GM23338 (cell line): Measurements from ENCODE around the gene POLG2. TPM values are rescaled to one million over a fixed set of nuclear protein-coding genes. Genes with fewer than 3 reads are reported as not detected.

Experiments
- ATAC-seq: fragments of 200-7000 bp; cut with Tn5 transposase; 3 replicates; pipeline ENCODE4 v1.9.1; 2020
- DNase-seq: peaks from one replicate; pipeline ENCODE4 v3.0.0-alpha.2; 2015; ENCODE audit warnings: low spot score
- H2AFZ ChIP-seq: fragments of 200-600 bp; sonication (generic); 2 replicates; pipeline ENCODE4 v1.8.0; 2016; ENCODE audit warnings: antibody characterized with exemption, mild to moderate bottlenecking, moderate library complexity
- H3F3A ChIP-seq: fragments of 200-600 bp; sonication (generic); replicated peaks from 2 replicates; pipeline ENCODE4 v1.8.0; 2017; ENCODE audit warnings: antibody characterized with exemption, mixed run types, low read depth
- H3K27ac ChIP-seq: fragments of 200-600 bp; sonication (generic); 2 replicates; pipeline ENCODE4 v1.6.1; 2016; ENCODE audit warnings: low read depth
- H3K27me3 ChIP-seq: fragments of 200-600 bp; sonication (generic); 2 replicates; pipeline ENCODE4 v1.8.0; 2016; ENCODE audit warnings: mild to moderate bottlenecking, mixed run types, moderate library complexity; ENCODE audit not compliant: insufficient read depth
- H3K36me3 ChIP-seq: fragments of 200-600 bp; sonication (generic); 2 replicates; pipeline ENCODE4 v1.8.0; 2016; ENCODE audit warnings: mild to moderate bottlenecking; ENCODE audit not compliant: insufficient read depth
- H3K4me1 ChIP-seq: fragments of 200-600 bp; sonication (generic); 2 replicates; pipeline ENCODE4 v1.8.0; 2016; ENCODE audit warnings: mild to moderate bottlenecking, moderate library complexity; ENCODE audit not compliant: insufficient read depth
- H3K4me2 ChIP-seq: fragments of 200-600 bp; sonication (generic); 2 replicates; pipeline ENCODE4 v1.7.1; 2017; ENCODE audit warnings: mixed run types
- H3K4me3 ChIP-seq: fragments of 200-600 bp; sonication (generic); 2 replicates; pipeline ENCODE4 v1.6.1; 2016; ENCODE audit warnings: mixed run types
- H3K79me2 ChIP-seq: fragments of 200-600 bp; sonication (generic); replicated peaks from 2 replicates; pipeline ENCODE4 v1.8.0; 2017; ENCODE audit warnings: mild to moderate bottlenecking; ENCODE audit not compliant: insufficient read depth
- H3K9me2 ChIP-seq: fragments of 200-600 bp; sonication (generic); 2 replicates; pipeline ENCODE4 v1.8.0; 2017; ENCODE audit not compliant: insufficient read depth
- H4K20me1 ChIP-seq: fragments of 200-600 bp; sonication (generic); replicated peaks from 2 replicates; pipeline ENCODE4 v1.8.0; 2017; ENCODE audit warnings: mild to moderate bottlenecking; ENCODE audit not compliant: insufficient read depth
- H3K27ac Mint-ChIP-seq: 2 replicates; pipeline ENCODE4 v1.8.0; 2020; ENCODE audit warnings: inconsistent platforms, mild to moderate bottlenecking, moderate library complexity, mixed read lengths
- H3K27me3 Mint-ChIP-seq: 3 replicates; pipeline ENCODE4 v1.8.0; 2022; ENCODE audit warnings: low read depth, mild to moderate bottlenecking, moderate library complexity, mixed read lengths, inconsistent platforms; ENCODE audit not compliant: insufficient read depth, poor library complexity
- H3K36me3 Mint-ChIP-seq: 3 replicates; pipeline ENCODE4 v1.8.0; 2021; ENCODE audit warnings: low read depth, mild to moderate bottlenecking, inconsistent platforms, moderate library complexity, mixed read lengths
- H3K4me1 Mint-ChIP-seq: 3 replicates; pipeline ENCODE4 v1.8.0; 2020; ENCODE audit warnings: mild to moderate bottlenecking, inconsistent platforms, mixed read lengths
- H3K4me3 Mint-ChIP-seq: 3 replicates; pipeline ENCODE4 v1.8.0; 2021; ENCODE audit warnings: moderate library complexity, mild to moderate bottlenecking, inconsistent platforms, mixed read lengths
- H3K9me3 Mint-ChIP-seq: 3 replicates; pipeline ENCODE4 v1.8.0; 2020; ENCODE audit warnings: moderate library complexity, mild to moderate bottlenecking, inconsistent platforms, mixed read lengths
- CREB1 ChIP-seq: fragments of 250-450 bp; sonication (Bioruptor Pico); IDR thresholded peaks from 2 replicates; pipeline ENCODE4 v1.5.0; 2020; ENCODE audit warnings: low read depth, mild to moderate bottlenecking, moderate library complexity
- ETS1 ChIP-seq: IDR thresholded peaks from 2 replicates; pipeline ENCODE4 v1.6.1; 2016; ENCODE audit warnings: antibody characterized with exemption
- EZH2 ChIP-seq: fragments of 200-600 bp; sonication (generic); IDR thresholded peaks from one replicate; pipeline ENCODE4 v1.8.0; 2017; ENCODE audit warnings: antibody characterized with exemption, mild to moderate bottlenecking, low read depth; ENCODE audit not compliant: unreplicated experiment
- EZH2phosphoT487 ChIP-seq: fragments of 200-600 bp; sonication (generic); IDR thresholded peaks from one replicate; pipeline ENCODE4 v1.8.1; 2018; ENCODE audit warnings: antibody characterized with exemption; ENCODE audit not compliant: unreplicated experiment
- JUNB ChIP-seq: IDR thresholded peaks from one replicate; pipeline ENCODE4 v1.6.1; 2016; ENCODE audit warnings: antibody characterized with exemption; ENCODE audit not compliant: unreplicated experiment
- NANOG ChIP-seq: IDR thresholded peaks from 2 replicates; pipeline ENCODE4 v1.6.1; 2016; ENCODE audit warnings: antibody characterized with exemption, borderline replicate concordance
- POLR2AphosphoS5 ChIP-seq: IDR thresholded peaks from 2 replicates; pipeline ENCODE4 v1.6.1; 2016; ENCODE audit warnings: antibody characterized with exemption, low read depth
- REST ChIP-seq: IDR thresholded peaks from one replicate; pipeline ENCODE4 v1.6.1; 2018; ENCODE audit warnings: antibody characterized with exemption; ENCODE audit not compliant: unreplicated experiment
- STAT1 ChIP-seq: IDR thresholded peaks from one replicate; pipeline ENCODE4 v1.6.1; 2016; ENCODE audit warnings: antibody characterized with exemption; ENCODE audit not compliant: unreplicated experiment
- ZNF114 ChIP-seq: fragments of 250-450 bp; sonication (Bioruptor Pico); IDR thresholded peaks from 2 replicates; pipeline ENCODE4 v1.5.0; 2020; ENCODE audit warnings: mild to moderate bottlenecking, moderate library complexity
- ZNF331 ChIP-seq: fragments of 250-450 bp; sonication (Bioruptor Pico); IDR thresholded peaks from 2 replicates; pipeline ENCODE4 v1.5.0; 2020; ENCODE audit warnings: low read depth, mild to moderate bottlenecking, moderate library complexity
- polyA plus RNA-seq: library from polyadenylated mRNA; unstranded; fragments of >200 nt; fragmentation: Nextera tagmentation; extraction: Ambion mirVana; gene quantifications from 2 replicates; pipeline ENCODE4 v1.2.1, GENCODE V29; 2016
- total RNA-seq: library from RNA; depleted of rRNA; stranded (reverse); fragments of >200 nt; shearing (Covaris generic); gene quantifications from 2 replicates; pipeline ENCODE4 v1.2.3, GENCODE V29; 2014
- TF ChIP-seq, protein P1 (sequence below), 2 experiments: fragments of 200-600 bp in 1 of 2; sonication (generic) in 1 of 2; conservative IDR thresholded peaks; 2 replicates each; pipeline versions ENCODE4 v1.5.1 to v1.6.1; 2016 to 2017; ENCODE audit warnings: antibody characterized with exemption in 2 of 2, low read depth in 2 of 2, mild to moderate bottlenecking in 2 of 2, moderate library complexity in 1 of 2
- TF ChIP-seq, protein P2 (sequence below): fragments of 250-450 bp; sonication (Bioruptor Pico); IDR thresholded peaks from 2 replicates; pipeline ENCODE4 v1.5.0; 2020; ENCODE audit warnings: mild to moderate bottlenecking, moderate library complexity

POLG2 gene
- total and polyA plus RNA-seq, 2 experiments from 2014 or later = 20.2 to 28.0 TPM

DNA sequence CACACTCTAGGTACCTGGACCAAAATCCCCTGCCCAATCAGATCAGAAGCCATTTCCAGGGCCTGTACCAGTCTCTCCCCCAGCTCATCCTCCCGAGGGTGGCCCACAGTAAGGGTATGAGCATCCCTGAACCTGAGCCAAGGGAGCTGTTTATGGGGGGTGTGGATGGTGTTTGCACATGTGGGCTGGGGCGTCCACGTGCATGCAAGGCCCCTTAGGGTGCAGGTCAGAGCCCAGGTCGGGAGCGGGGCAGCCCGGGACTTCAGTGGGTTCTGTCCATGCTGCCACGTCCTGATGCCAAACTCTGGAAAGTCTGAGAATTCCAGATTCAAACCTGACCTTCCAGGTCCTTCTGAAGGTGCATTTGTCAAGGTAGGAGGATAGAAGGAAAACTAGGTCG is 38.1 kb downstream of the POLG2 start:
- no peaks in the 10 kb centered on the region for H4K20me1 ChIP-seq

More for the DNA sequence above, 38.1 kb downstream of the POLG2 start:
- Histone ChIP-seq H3F3A (no peaks in the 10 kb centered on the region), H3K36me3 (no peaks in the 10 kb centered on the region), H3K4me3 (no peak overlapping the region), H3K9me2 (no peaks in the 10 kb centered on the region), H3K27me3 (no peaks in the 10 kb centered on the region), H3K79me2 (no peaks in the 10 kb centered on the region), H3K4me1 (no peaks in the 10 kb centered on the region), H3K4me2 (no peak overlapping the region), H3K27ac (no peak overlapping the region), H2AFZ (no peak overlapping the region)
- no peak overlapping the region for H3K27ac Mint-ChIP-seq
- no peaks in the 10 kb centered on the region for H3K36me3 Mint-ChIP-seq
- H3K4me1 Mint-ChIP-seq = no peaks in the 10 kb centered on the region; the same call in 2 of the 3 replicates
- no peak overlapping the region for H3K4me3 Mint-ChIP-seq
- H3K9me3 Mint-ChIP-seq = no peaks in the 10 kb centered on the region
- no peak for TF ChIP-seq ZNF331 (CRISPR knock-in tag)
- TF ChIP-seq REST = no peak
- TF ChIP-seq, protein P1, sequence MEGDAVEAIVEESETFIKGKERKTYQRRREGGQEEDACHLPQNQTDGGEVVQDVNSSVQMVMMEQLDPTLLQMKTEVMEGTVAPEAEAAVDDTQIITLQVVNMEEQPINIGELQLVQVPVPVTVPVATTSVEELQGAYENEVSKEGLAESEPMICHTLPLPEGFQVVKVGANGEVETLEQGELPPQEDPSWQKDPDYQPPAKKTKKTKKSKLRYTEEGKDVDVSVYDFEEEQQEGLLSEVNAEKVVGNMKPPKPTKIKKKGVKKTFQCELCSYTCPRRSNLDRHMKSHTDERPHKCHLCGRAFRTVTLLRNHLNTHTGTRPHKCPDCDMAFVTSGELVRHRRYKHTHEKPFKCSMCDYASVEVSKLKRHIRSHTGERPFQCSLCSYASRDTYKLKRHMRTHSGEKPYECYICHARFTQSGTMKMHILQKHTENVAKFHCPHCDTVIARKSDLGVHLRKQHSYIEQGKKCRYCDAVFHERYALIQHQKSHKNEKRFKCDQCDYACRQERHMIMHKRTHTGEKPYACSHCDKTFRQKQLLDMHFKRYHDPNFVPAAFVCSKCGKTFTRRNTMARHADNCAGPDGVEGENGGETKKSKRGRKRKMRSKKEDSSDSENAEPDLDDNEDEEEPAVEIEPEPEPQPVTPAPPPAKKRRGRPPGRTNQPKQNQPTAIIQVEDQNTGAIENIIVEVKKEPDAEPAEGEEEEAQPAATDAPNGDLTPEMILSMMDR (conservative IDR thresholded peaks at IDR 0.05; ENCODE audit: low read depth in 2 of 2) = no peak
- no peak for TF ChIP-seq NANOG
- no peak for TF ChIP-seq EZH2phosphoT487
- no peak for TF ChIP-seq ETS1
- TF ChIP-seq ZNF114 = no peak
- TF ChIP-seq JUNB = no peak
- no peak for TF ChIP-seq POLR2AphosphoS5
- no peak for TF ChIP-seq CREB1 (CRISPR knock-in tag)
- no peak for TF ChIP-seq STAT1
- TF ChIP-seq, protein P2, sequence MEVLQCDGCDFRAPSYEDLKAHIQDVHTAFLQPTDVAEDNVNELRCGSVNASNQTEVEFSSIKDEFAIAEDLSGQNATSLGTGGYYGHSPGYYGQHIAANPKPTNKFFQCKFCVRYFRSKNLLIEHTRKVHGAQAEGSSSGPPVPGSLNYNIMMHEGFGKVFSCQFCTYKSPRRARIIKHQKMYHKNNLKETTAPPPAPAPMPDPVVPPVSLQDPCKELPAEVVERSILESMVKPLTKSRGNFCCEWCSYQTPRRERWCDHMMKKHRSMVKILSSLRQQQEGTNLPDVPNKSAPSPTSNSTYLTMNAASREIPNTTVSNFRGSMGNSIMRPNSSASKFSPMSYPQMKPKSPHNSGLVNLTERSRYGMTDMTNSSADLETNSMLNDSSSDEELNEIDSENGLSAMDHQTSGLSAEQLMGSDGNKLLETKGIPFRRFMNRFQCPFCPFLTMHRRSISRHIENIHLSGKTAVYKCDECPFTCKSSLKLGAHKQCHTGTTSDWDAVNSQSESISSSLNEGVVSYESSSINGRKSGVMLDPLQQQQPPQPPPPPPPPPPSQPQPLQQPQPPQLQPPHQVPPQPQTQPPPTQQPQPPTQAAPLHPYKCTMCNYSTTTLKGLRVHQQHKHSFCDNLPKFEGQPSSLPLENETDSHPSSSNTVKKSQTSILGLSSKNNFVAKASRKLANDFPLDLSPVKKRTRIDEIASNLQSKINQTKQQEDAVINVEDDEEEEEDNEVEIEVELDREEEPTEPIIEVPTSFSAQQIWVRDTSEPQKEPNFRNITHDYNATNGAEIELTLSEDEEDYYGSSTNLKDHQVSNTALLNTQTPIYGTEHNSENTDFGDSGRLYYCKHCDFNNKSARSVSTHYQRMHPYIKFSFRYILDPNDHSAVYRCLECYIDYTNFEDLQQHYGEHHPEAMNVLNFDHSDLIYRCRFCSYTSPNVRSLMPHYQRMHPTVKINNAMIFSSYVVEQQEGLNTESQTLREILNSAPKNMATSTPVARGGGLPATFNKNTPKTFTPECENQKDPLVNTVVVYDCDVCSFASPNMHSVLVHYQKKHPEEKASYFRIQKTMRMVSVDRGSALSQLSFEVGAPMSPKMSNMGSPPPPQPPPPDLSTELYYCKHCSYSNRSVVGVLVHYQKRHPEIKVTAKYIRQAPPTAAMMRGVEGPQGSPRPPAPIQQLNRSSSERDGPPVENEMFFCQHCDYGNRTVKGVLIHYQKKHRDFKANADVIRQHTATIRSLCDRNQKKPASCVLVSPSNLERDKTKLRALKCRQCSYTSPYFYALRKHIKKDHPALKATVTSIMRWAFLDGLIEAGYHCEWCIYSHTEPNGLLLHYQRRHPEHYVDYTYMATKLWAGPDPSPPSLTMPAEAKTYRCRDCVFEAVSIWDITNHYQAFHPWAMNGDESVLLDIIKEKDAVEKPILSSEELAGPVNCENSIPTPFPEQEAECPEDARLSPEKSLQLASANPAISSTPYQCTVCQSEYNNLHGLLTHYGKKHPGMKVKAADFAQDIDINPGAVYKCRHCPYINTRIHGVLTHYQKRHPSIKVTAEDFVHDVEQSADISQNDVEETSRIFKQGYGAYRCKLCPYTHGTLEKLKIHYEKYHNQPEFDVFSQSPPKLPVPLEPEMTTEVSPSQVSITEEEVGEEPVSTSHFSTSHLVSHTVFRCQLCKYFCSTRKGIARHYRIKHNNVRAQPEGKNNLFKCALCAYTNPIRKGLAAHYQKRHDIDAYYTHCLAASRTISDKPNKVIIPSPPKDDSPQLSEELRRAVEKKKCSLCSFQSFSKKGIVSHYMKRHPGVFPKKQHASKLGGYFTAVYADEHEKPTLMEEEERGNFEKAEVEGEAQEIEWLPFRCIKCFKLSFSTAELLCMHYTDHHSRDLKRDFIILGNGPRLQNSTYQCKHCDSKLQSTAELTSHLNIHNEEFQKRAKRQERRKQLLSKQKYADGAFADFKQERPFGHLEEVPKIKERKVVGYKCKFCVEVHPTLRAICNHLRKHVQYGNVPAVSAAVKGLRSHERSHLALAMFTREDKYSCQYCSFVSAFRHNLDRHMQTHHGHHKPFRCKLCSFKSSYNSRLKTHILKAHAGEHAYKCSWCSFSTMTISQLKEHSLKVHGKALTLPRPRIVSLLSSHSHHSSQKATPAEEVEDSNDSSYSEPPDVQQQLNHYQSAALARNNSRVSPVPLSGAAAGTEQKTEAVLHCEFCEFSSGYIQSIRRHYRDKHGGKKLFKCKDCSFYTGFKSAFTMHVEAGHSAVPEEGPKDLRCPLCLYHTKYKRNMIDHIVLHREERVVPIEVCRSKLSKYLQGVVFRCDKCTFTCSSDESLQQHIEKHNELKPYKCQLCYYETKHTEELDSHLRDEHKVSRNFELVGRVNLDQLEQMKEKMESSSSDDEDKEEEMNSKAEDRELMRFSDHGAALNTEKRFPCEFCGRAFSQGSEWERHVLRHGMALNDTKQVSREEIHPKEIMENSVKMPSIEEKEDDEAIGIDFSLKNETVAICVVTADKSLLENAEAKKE (CRISPR knock-in tag) = no peak
- TF ChIP-seq EZH2 = no peak
- DNase-seq (no peak), ATAC-seq (no peak)
- H3K27me3 Mint-ChIP-seq = peaks cover 2% of the 10 kb centered on the region
